Liver (tissue), 9 donors: Measurements from ENCODE around the gene GUK1. TPM values are rescaled to one million over a fixed set of nuclear protein-coding genes. Genes with fewer than 3 reads are reported as not detected.

ENCODE experiments used
- DNase-seq: peaks from one replicate; pipeline ENCODE4 v3.0.0-alpha.2; 2017; ENCODE audit warnings: low spot score
- H3K27ac ChIP-seq, 2 donors: one replicate each; pipeline ENCODE4 v1.7.0; 2013; ENCODE audit warnings: inconsistent platforms in 2 of 2, low read length in 2 of 2, control low read depth in 1 of 2, low read depth in 1 of 2, mild to moderate bottlenecking in 1 of 2
- H3K27me3 ChIP-seq, 4 donors: one replicate each; pipeline versions ENCODE4 v1.6.1 to v1.7.0; 2013; ENCODE audit warnings: low read length in 3 of 4, inconsistent platforms in 1 of 4, mild to moderate bottlenecking in 1 of 4, moderate library complexity in 1 of 4; ENCODE audit not compliant: control insufficient read depth in 4 of 4, insufficient read depth in 4 of 4
- H3K36me3 ChIP-seq, 4 donors: one replicate each; pipeline versions ENCODE4 v1.6.1 to v1.7.0; 2013; ENCODE audit warnings: low read length in 3 of 4, mild to moderate bottlenecking in 3 of 4, low read depth in 1 of 4, moderate library complexity in 1 of 4; ENCODE audit not compliant: control insufficient read depth in 4 of 4, insufficient read depth in 3 of 4
- H3K4me1 ChIP-seq, 4 donors: one replicate each; pipeline versions ENCODE4 v1.6.1 to v1.7.0; 2013; ENCODE audit warnings: low read length in 3 of 4, mild to moderate bottlenecking in 3 of 4, moderate library complexity in 1 of 4; ENCODE audit not compliant: control insufficient read depth in 4 of 4, insufficient read depth in 4 of 4
- H3K4me3 ChIP-seq, 3 donors: one replicate each; pipeline versions ENCODE4 v1.6.1 to v1.7.0; 2013; ENCODE audit warnings: low read length in 3 of 3, control low read depth in 1 of 3, low read depth in 1 of 3, mild to moderate bottlenecking in 1 of 3
- H3K9ac ChIP-seq, 2 donors: one replicate each; pipeline ENCODE4 v1.7.0; 2013; ENCODE audit warnings: low read length in 2 of 2, mild to moderate bottlenecking in 2 of 2, moderate library complexity in 2 of 2, control low read depth in 1 of 2, low read depth in 1 of 2
- H3K9me3 ChIP-seq, 4 donors: one replicate each; pipeline versions ENCODE4 v1.6.1 to v1.7.0; 2013; ENCODE audit warnings: low read length in 3 of 4; ENCODE audit not compliant: control insufficient read depth in 4 of 4
- EGR1 ChIP-seq, 2 donors: IDR thresholded peaks; 2 replicates each; pipeline ENCODE4 v1.6.1; 2016 to 2018; ENCODE audit warnings: antibody characterized with exemption in 2 of 2, low read depth in 2 of 2
- FOXA1 ChIP-seq: IDR thresholded peaks from 2 replicates; pipeline ENCODE4 v1.6.1; 2016; ENCODE audit warnings: antibody characterized with exemption
- FOXA2 ChIP-seq: IDR thresholded peaks from 2 replicates; pipeline ENCODE4 v1.6.1; 2016; ENCODE audit warnings: antibody characterized with exemption
- GABPA ChIP-seq, 2 donors: IDR thresholded peaks in 1 of 2; conservative IDR thresholded peaks in 1 of 2; 2 replicates each; pipeline ENCODE4 v1.6.1; 2016; ENCODE audit warnings: antibody characterized with exemption in 2 of 2, mild to moderate bottlenecking in 1 of 2, moderate library complexity in 1 of 2
- HNF4A ChIP-seq, 2 donors: conservative IDR thresholded peaks; 2 replicates each; pipeline ENCODE4 v1.6.1; 2016; ENCODE audit warnings: antibody characterized with exemption in 2 of 2, mild to moderate bottlenecking in 2 of 2
- HNF4G ChIP-seq: IDR thresholded peaks from 2 replicates; pipeline ENCODE4 v1.6.1; 2016; ENCODE audit warnings: antibody characterized with exemption
- JUND ChIP-seq, 2 donors: IDR thresholded peaks; 2 replicates each; pipeline ENCODE4 v1.6.1; 2016; ENCODE audit warnings: antibody characterized with exemption in 2 of 2
- NR2F2 ChIP-seq: IDR thresholded peaks from 2 replicates; pipeline ENCODE4 v1.6.1; 2016; ENCODE audit warnings: antibody characterized with exemption
- RAD21 ChIP-seq, 2 donors: IDR thresholded peaks; 2 replicates each; pipeline ENCODE4 v1.6.1; 2016; ENCODE audit warnings: antibody characterized with exemption in 2 of 2, mild to moderate bottlenecking in 2 of 2
- RXRA ChIP-seq, 2 donors: IDR thresholded peaks; 2 replicates each; pipeline ENCODE4 v1.6.1; 2017 to 2018; ENCODE audit warnings: antibody characterized with exemption in 2 of 2, mild to moderate bottlenecking in 1 of 2
- TAF1 ChIP-seq: conservative IDR thresholded peaks from 2 replicates; pipeline ENCODE4 v1.6.1; 2016; ENCODE audit warnings: antibody characterized with exemption, mild to moderate bottlenecking
- YY1 ChIP-seq: IDR thresholded peaks from 2 replicates; pipeline ENCODE4 v1.6.1; 2016; ENCODE audit warnings: antibody characterized with exemption, mild to moderate bottlenecking
- ZBTB33 ChIP-seq: IDR thresholded peaks from 2 replicates; pipeline ENCODE4 v1.6.1; 2016; ENCODE audit warnings: antibody characterized with exemption
- WGBS: extraction: QIAGEN DNeasy Blood & Tissue Kit; methylation state at CpG from one replicate; pipeline ENCODE4 v1.1.7; 2013; 5-methylcytosine and 5-hydroxymethylcytosine counted together
- polyA plus RNA-seq, 2 donors: library from polyadenylated mRNA; stranded (reverse) in 1 of 2; unstranded in 1 of 2; fragments of 200-250 nt in 1 of 2; fragments of >200 nt in 1 of 2; fragmentation: Nextera tagmentation in 1 of 2; extraction: Ambion mirVana in 1 of 2; gene quantifications; one replicate each; pipeline versions ENCODE4 v1.2.1 to v1.2.3, GENCODE V29; 2013 to 2015
- total RNA-seq, 2 donors: library from RNA; depleted of rRNA; stranded (reverse); fragments of >200 nt; gene quantifications; one replicate each; pipeline ENCODE4 v1.2.3, GENCODE V29; 2014
- TF ChIP-seq, protein P1 (sequence below): IDR thresholded peaks from 2 replicates; pipeline ENCODE4 v1.6.1; 2016; ENCODE audit warnings: antibody characterized with exemption, mild to moderate bottlenecking
- TF ChIP-seq, protein P2 (sequence below): fragments of 150-350 bp; IDR thresholded peaks from 2 replicates; pipeline ENCODE4 v1.5.1; 2017; ENCODE audit warnings: improper control_type of control experiment, low read depth, low read length; ENCODE audit not compliant: missing input control
- TF ChIP-seq, protein P3 (sequence below): IDR thresholded peaks from 2 replicates; pipeline ENCODE4 v1.6.1; 2016; ENCODE audit warnings: antibody characterized with exemption
- donor health status: healthy.
- donor health status: healthy.
- donor health status: healthy.
- donor health status: healthy.
- donor health status: healthy.

The GUK1 gene
- total and polyA plus RNA-seq, 4 donors = 147 to 251 (median 216) TPM

GRCh38 chr1:228194921-228195812 is 55.1 kb downstream of the GUK1 start:
- H3K9me3 ChIP-seq = peaks cover 1 to 11% (median 8%) of the 10 kb centered on the region in 4 donors
- no peak overlapping the region for H3K27ac ChIP-seq
- H3K9ac ChIP-seq = no peak overlapping the region
- no peak for DNase-seq
- H3K4me3 ChIP-seq = no peak overlapping the region
- no peaks in the 10 kb centered on the region for H3K36me3 ChIP-seq
- no peaks in the 10 kb centered on the region for H3K4me1 ChIP-seq
- WGBS = 92% methylated on average over 8 of the region's 8 CpGs
- H3K27me3 ChIP-seq = no peaks in the 10 kb centered on the region
- TF ChIP-seq RXRA (IDR thresholded peaks at IDR 0.05) (no peak), TAF1 (no peak), YY1 (no peak), FOXA1 (no peak), HNF4G (no peak), NR2F2 (no peak), HNF4A (conservative IDR thresholded peaks at IDR 0.05) (no peak), JUND (IDR thresholded peaks at IDR 0.05) (no peak), ZBTB33 (no peak), GABPA (IDR thresholded peaks at IDR 0.05 in 1 of 2, conservative IDR thresholded peaks at IDR 0.05 in 1 of 2) (no peak), FOXA2 (no peak), EGR1 (IDR thresholded peaks at IDR 0.05; ENCODE audit: low read depth in 2 of 2) (no peak), RAD21 (IDR thresholded peaks at IDR 0.05) (no peak)
- TF ChIP-seq, protein P1, sequence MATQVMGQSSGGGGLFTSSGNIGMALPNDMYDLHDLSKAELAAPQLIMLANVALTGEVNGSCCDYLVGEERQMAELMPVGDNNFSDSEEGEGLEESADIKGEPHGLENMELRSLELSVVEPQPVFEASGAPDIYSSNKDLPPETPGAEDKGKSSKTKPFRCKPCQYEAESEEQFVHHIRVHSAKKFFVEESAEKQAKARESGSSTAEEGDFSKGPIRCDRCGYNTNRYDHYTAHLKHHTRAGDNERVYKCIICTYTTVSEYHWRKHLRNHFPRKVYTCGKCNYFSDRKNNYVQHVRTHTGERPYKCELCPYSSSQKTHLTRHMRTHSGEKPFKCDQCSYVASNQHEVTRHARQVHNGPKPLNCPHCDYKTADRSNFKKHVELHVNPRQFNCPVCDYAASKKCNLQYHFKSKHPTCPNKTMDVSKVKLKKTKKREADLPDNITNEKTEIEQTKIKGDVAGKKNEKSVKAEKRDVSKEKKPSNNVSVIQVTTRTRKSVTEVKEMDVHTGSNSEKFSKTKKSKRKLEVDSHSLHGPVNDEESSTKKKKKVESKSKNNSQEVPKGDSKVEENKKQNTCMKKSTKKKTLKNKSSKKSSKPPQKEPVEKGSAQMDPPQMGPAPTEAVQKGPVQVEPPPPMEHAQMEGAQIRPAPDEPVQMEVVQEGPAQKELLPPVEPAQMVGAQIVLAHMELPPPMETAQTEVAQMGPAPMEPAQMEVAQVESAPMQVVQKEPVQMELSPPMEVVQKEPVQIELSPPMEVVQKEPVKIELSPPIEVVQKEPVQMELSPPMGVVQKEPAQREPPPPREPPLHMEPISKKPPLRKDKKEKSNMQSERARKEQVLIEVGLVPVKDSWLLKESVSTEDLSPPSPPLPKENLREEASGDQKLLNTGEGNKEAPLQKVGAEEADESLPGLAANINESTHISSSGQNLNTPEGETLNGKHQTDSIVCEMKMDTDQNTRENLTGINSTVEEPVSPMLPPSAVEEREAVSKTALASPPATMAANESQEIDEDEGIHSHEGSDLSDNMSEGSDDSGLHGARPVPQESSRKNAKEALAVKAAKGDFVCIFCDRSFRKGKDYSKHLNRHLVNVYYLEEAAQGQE = no peak
- TF ChIP-seq, protein P2, sequence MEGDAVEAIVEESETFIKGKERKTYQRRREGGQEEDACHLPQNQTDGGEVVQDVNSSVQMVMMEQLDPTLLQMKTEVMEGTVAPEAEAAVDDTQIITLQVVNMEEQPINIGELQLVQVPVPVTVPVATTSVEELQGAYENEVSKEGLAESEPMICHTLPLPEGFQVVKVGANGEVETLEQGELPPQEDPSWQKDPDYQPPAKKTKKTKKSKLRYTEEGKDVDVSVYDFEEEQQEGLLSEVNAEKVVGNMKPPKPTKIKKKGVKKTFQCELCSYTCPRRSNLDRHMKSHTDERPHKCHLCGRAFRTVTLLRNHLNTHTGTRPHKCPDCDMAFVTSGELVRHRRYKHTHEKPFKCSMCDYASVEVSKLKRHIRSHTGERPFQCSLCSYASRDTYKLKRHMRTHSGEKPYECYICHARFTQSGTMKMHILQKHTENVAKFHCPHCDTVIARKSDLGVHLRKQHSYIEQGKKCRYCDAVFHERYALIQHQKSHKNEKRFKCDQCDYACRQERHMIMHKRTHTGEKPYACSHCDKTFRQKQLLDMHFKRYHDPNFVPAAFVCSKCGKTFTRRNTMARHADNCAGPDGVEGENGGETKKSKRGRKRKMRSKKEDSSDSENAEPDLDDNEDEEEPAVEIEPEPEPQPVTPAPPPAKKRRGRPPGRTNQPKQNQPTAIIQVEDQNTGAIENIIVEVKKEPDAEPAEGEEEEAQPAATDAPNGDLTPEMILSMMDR = no peak
- TF ChIP-seq, protein P3, sequence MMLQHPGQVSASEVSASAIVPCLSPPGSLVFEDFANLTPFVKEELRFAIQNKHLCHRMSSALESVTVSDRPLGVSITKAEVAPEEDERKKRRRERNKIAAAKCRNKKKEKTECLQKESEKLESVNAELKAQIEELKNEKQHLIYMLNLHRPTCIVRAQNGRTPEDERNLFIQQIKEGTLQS = no peak
